HG02798 (cell line): Measurements from ENCODE around the gene CA5A.

Experiments used
- ATAC-seq: cut with Tn5 transposase; IDR thresholded peaks from one replicate; pipeline ENCODE4 v1.9.1; 2021; ENCODE audit warnings: mild to moderate bottlenecking; ENCODE audit not compliant: unreplicated experiment, poor library complexity

The CA5A gene

GRCh38 chr16:87842209-87842869 is 94.0 kb downstream of the CA5A start:
- ATAC-seq = no peak

- ATAC-seq = no peak
Observed at GRCh38 chr16:87841340-87842208, 94.8 kb downstream of the CA5A start.

- no peak for ATAC-seq
Observed at GRCh38 chr16:87840271-87840978, 95.9 kb downstream of the CA5A start.

- ATAC-seq = no peak
Observed at GRCh38 chr16:87839542-87840270, 96.6 kb downstream of the CA5A start.

GRCh38 chr16:87838643-87839541 is 97.4 kb downstream of the CA5A start:
- ATAC-seq = no peak
